Neural crest cell (in vitro differentiated cells): ENCODE results near the gene ANKRD45. TPM values are rescaled to one million over a fixed set of nuclear protein-coding genes. Genes with fewer than 3 reads are reported as not detected.

Experiments
- DNase-seq: peaks from one replicate; pipeline ENCODE4 v3.0.0; 2021; ENCODE audit warnings: low read depth, mixed read lengths, low spot score
- H3K27ac Mint-ChIP-seq: one replicate; pipeline ENCODE4 v1.8.0; 2021; ENCODE audit warnings: mild to moderate bottlenecking, mixed read lengths; ENCODE audit not compliant: unreplicated experiment
- H3K27me3 Mint-ChIP-seq: 2 replicates; pipeline ENCODE4 v1.8.0; 2021; ENCODE audit warnings: low read depth, mild to moderate bottlenecking, mixed read lengths
- H3K36me3 Mint-ChIP-seq: 2 replicates; pipeline ENCODE4 v1.8.0; 2021; ENCODE audit warnings: low read depth, mild to moderate bottlenecking, mixed read lengths
- H3K4me1 Mint-ChIP-seq: 2 replicates; pipeline ENCODE4 v1.8.0; 2021; ENCODE audit warnings: mixed read lengths
- H3K4me3 Mint-ChIP-seq: one replicate; pipeline ENCODE4 v1.8.0; 2021; ENCODE audit warnings: mild to moderate bottlenecking, mixed read lengths
- H3K9me3 Mint-ChIP-seq: 2 replicates; pipeline ENCODE4 v1.8.0; 2021; ENCODE audit warnings: mixed read lengths
- long read RNA-seq: library from polyadenylated mRNA; unstranded; transcript quantifications from one replicate; pipeline ENCODE4 v2.0.0, GENCODE V29; 2020
- total RNA-seq: library from RNA; stranded (reverse); gene quantifications from 2 replicates; pipeline ENCODE4 v1.2.1, GENCODE V29; 2021
- TF ChIP-seq, protein P1 (sequence below): fragments of 200-600 bp; sonication (generic); conservative IDR thresholded peaks from 2 replicates; pipeline ENCODE4 v1.5.0; 2021; ENCODE audit warnings: antibody characterized with exemption, mild to moderate bottlenecking

ANKRD45 gene, protein sequence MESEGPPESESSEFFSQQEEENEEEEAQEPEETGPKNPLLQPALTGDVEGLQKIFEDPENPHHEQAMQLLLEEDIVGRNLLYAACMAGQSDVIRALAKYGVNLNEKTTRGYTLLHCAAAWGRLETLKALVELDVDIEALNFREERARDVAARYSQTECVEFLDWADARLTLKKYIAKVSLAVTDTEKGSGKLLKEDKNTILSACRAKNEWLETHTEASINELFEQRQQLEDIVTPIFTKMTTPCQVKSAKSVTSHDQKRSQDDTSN
- total RNA-seq, result 2.7 and 3.2 TPM in 2 replicates
- long read RNA-seq, transcript ANKRD45-201 (6 exons, 1,446 nt), result major isoform, 5 of 7 reads
- long read RNA-seq, partial matches to known transcripts, result 2 of 7 reads
- long read RNA-seq, other reads (novel, unspliced or antisense), result 0 of 7 reads

GRCh38 chr1:173669491-173669941 is at the start of gene ANKRD45:
ANKRD45 (minus strand) TSS chr1:173669851; CDS start chr1:173659418, 10,433 bp downstream.
- TF ChIP-seq, protein P1, sequence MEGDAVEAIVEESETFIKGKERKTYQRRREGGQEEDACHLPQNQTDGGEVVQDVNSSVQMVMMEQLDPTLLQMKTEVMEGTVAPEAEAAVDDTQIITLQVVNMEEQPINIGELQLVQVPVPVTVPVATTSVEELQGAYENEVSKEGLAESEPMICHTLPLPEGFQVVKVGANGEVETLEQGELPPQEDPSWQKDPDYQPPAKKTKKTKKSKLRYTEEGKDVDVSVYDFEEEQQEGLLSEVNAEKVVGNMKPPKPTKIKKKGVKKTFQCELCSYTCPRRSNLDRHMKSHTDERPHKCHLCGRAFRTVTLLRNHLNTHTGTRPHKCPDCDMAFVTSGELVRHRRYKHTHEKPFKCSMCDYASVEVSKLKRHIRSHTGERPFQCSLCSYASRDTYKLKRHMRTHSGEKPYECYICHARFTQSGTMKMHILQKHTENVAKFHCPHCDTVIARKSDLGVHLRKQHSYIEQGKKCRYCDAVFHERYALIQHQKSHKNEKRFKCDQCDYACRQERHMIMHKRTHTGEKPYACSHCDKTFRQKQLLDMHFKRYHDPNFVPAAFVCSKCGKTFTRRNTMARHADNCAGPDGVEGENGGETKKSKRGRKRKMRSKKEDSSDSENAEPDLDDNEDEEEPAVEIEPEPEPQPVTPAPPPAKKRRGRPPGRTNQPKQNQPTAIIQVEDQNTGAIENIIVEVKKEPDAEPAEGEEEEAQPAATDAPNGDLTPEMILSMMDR, result no peak
- peaks cover 11% of the 10 kb centered on the region for H3K4me1 Mint-ChIP-seq
- H3K9me3 Mint-ChIP-seq, result no peaks in the 10 kb centered on the region
- no peaks in the 10 kb centered on the region for H3K36me3 Mint-ChIP-seq
- peak; percentile 54 for DNase-seq
- peak within 1 kb of the TSS; percentile 77 for H3K4me3 Mint-ChIP-seq
- no peaks in the 10 kb centered on the region for H3K27me3 Mint-ChIP-seq
- peak within 1 kb of the TSS; percentile 69 for H3K27ac Mint-ChIP-seq

GRCh38 chr1:173717238-173717637 is 47.6 kb upstream of the ANKRD45 start:
- peaks cover 16% of the 10 kb centered on the region for H3K27me3 Mint-ChIP-seq
- no peaks in the 10 kb centered on the region for H3K9me3 Mint-ChIP-seq
- peaks cover 12% of the 10 kb centered on the region for H3K36me3 Mint-ChIP-seq
- peak overlapping the region; percentile 45 for H3K4me3 Mint-ChIP-seq
- H3K4me1 Mint-ChIP-seq, result peaks cover 20% of the 10 kb centered on the region
- TF ChIP-seq, protein P1, result no peak
- DNase-seq, result no peak
- H3K27ac Mint-ChIP-seq, result no peak overlapping the region

DNA sequence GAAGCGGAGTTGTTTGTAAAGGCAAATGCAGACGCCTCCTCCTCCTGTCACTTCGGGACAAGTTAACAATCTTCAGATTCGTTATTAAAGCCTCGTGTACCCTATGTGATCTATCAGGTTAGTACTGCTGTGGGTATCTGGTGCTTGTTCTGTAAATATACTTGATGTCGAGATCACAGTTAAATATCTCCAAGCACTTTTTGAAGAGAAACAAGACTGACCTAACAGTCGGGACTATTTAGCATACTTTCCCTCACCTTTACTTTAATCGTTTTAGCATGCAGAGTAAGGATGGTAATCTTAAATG is 45.8 kb upstream of the ANKRD45 start:
- Mint-ChIP-seq H3K4me3 (peak overlapping the region; percentile 94), H3K36me3 (peaks cover 5% of the 10 kb centered on the region), H3K9me3 (no peaks in the 10 kb centered on the region), H3K27me3 (peaks cover 34% of the 10 kb centered on the region), H3K4me1 (peaks cover 20% of the 10 kb centered on the region), H3K27ac (peak overlapping the region; percentile 48)
- TF ChIP-seq, protein P1, result no peak
- DNase-seq, result no peak

GRCh38 chr1:173714759-173715537 is 45.3 kb upstream of the ANKRD45 start, which contains the start of gene KLHL20:
KLHL20 (plus strand) TSS chr1:173714981; CDS start chr1:173716044, 1,063 bp downstream.
- H3K27me3 Mint-ChIP-seq, result peaks cover 39% of the 10 kb centered on the region
- peak within 1 kb of the TSS; percentile 94 for H3K4me3 Mint-ChIP-seq
- peaks cover 20% of the 10 kb centered on the region for H3K4me1 Mint-ChIP-seq
- peaks cover 3% of the 10 kb centered on the region for H3K36me3 Mint-ChIP-seq
- TF ChIP-seq, protein P1, result no peak
- peak within 1 kb of the TSS; percentile 48 for H3K27ac Mint-ChIP-seq
- peak; percentile 82 for DNase-seq
- H3K9me3 Mint-ChIP-seq, result no peaks in the 10 kb centered on the region

GRCh38 chr1:173714441-173714758 is 44.7 kb upstream of the ANKRD45 start:
- no peak for DNase-seq

More at GRCh38 chr1:173714441-173714758, 44.7 kb upstream of the ANKRD45 start:
- Mint-ChIP-seq H3K36me3 (peaks cover 3% of the 10 kb centered on the region), H3K27ac (peak overlapping the region; percentile 19), H3K4me3 (peak overlapping the region; percentile 94), H3K27me3 (peaks cover 43% of the 10 kb centered on the region), H3K9me3 (no peaks in the 10 kb centered on the region), H3K4me1 (peaks cover 20% of the 10 kb centered on the region)
- TF ChIP-seq, protein P1, result no peak
